ENCODE measurements around the gene IDH3B.

GRCh38 chr20:2694519-2694918 is 30.5 kb upstream of the IDH3B start:
- no peak for TF ChIP-seq CTCF (IDR thresholded peaks at IDR 0.05)
- no peak for TF ChIP-seq POLR2A (IDR thresholded peaks at IDR 0.05)
